Muscle layer of duodenum (tissue), 2 donors: ENCODE results near the gene TEAD1.

Experiments used
- H3K27ac ChIP-seq: one replicate; pipeline ENCODE4 v1.7.0; 2013; ENCODE audit warnings: mild to moderate bottlenecking, low read length
- H3K27me3 ChIP-seq: one replicate; pipeline ENCODE4 v1.7.0; 2013; ENCODE audit warnings: low read depth, mild to moderate bottlenecking, control low read depth, low read length
- H3K36me3 ChIP-seq, 2 donors: one replicate each; pipeline ENCODE4 v1.7.0; 2013; ENCODE audit warnings: low read length in 2 of 2, control low read depth in 1 of 2, mild to moderate bottlenecking in 1 of 2; ENCODE audit not compliant: insufficient read depth in 2 of 2, control insufficient read depth in 1 of 2
- H3K4me1 ChIP-seq, 2 donors: one replicate each; pipeline ENCODE4 v1.7.0; 2013; ENCODE audit warnings: low read length in 2 of 2, mild to moderate bottlenecking in 2 of 2, control low read depth in 1 of 2, moderate library complexity in 1 of 2; ENCODE audit not compliant: insufficient read depth in 2 of 2, control insufficient read depth in 1 of 2
- H3K4me3 ChIP-seq, 2 donors: one replicate each; pipeline ENCODE4 v1.7.0; 2013; ENCODE audit warnings: low read length in 2 of 2, low read depth in 1 of 2, mild to moderate bottlenecking in 1 of 2
- H3K9me3 ChIP-seq, 2 donors: one replicate each; pipeline ENCODE4 v1.7.0; 2013; ENCODE audit warnings: low read length in 2 of 2, control low read depth in 1 of 2, mild to moderate bottlenecking in 1 of 2; ENCODE audit not compliant: control insufficient read depth in 1 of 2
- donor health status: healthy.

Gene TEAD1

DNA sequence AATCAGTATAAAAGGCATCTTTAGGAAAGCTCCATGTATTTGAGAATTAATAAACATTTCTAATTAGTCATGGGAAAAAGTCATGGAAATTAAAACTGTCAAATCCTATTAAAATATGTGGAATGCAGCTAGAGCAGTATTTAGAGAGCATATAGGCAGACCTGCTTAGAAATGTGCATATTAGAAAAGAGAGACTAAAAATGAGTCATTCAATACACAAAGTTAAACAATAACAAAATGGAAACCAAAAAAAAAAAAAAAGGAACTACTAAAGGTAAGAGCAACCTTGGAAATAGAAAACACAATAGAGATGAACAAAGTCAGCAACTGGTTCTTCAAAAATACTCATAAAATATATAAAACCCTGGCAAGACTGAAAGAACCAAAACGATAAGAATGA, 275.2 kb downstream of the TEAD1 start:
- Histone ChIP-seq H3K36me3 (no peaks in the 10 kb centered on the region), H3K27me3 (no peaks in the 10 kb centered on the region), H3K4me1 (no peaks in the 10 kb centered on the region), H3K27ac (no peak overlapping the region), H3K9me3 (peaks cover 6 to 12% of the 10 kb centered on the region in 2 donors), H3K4me3 (no peak overlapping the region)

DNA sequence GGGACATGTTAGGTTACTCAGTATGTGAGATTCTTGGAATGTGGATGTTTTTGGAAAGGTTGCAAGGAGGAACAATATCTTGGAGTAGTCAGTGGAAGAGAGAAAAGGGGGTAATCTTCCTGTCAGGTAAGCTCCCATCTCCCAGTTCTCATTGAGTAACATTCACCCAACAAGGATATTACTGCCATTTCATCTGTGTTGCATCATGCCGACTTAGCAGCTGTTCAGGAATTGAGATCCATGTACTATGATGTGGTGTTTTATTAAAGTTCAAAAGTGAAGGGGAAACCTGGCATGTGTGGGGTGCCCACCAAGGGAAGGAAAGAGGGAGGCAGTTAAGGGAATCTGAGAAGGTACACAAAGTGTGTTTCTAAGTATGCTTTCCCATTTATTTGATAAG, 276.4 kb downstream of the TEAD1 start:
- Histone ChIP-seq H3K27me3 (no peaks in the 10 kb centered on the region), H3K36me3 (no peaks in the 10 kb centered on the region), H3K4me1 (no peaks in the 10 kb centered on the region), H3K4me3 (no peak overlapping the region), H3K27ac (no peak overlapping the region), H3K9me3 (peaks cover 6 to 12% of the 10 kb centered on the region in 2 donors)

- H3K9me3 ChIP-seq, result peaks cover 6 to 9% of the 10 kb centered on the region in 2 donors
- H3K4me3 ChIP-seq, result no peak overlapping the region
- no peaks in the 10 kb centered on the region for H3K27me3 ChIP-seq
- H3K27ac ChIP-seq, result no peak overlapping the region
- H3K36me3 ChIP-seq, result no peaks in the 10 kb centered on the region
- no peaks in the 10 kb centered on the region for H3K4me1 ChIP-seq
Observed at GRCh38 chr11:12951376-12951775, 277.2 kb downstream of the TEAD1 start.

GRCh38 chr11:12952094-12952493, 277.9 kb downstream of the TEAD1 start:
- no peaks in the 10 kb centered on the region for H3K27me3 ChIP-seq
- no peak overlapping the region for H3K27ac ChIP-seq
- no peaks in the 10 kb centered on the region for H3K4me1 ChIP-seq
- no peak overlapping the region for H3K4me3 ChIP-seq
- peaks cover 6 to 8% of the 10 kb centered on the region in 2 donors for H3K9me3 ChIP-seq
- H3K36me3 ChIP-seq, result no peaks in the 10 kb centered on the region

DNA sequence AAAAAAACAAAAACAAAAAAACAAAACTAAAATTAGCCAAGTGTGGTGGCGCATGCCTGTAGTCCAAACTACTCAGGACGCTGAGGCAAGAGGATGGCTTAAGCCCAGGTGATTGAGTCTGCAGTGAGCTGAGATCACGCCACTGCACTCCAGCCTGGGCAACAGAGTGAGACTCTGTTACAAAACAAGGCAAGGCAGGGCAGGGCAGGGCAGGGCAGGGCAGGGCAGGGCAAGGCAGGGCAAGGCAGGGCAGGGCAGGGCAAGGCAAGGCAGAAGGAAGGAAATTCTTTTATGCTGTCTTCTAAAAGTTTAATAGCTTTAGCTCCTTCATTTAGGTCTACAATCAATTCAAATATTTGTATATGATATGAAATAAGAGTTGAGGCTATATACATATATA, 284.8 kb downstream of the TEAD1 start:
- no peaks in the 10 kb centered on the region for H3K9me3 ChIP-seq
- no peak overlapping the region for H3K27ac ChIP-seq
- no peaks in the 10 kb centered on the region for H3K36me3 ChIP-seq
- H3K27me3 ChIP-seq, result no peaks in the 10 kb centered on the region
- H3K4me1 ChIP-seq, result no peaks in the 10 kb centered on the region
- no peak overlapping the region for H3K4me3 ChIP-seq

DNA sequence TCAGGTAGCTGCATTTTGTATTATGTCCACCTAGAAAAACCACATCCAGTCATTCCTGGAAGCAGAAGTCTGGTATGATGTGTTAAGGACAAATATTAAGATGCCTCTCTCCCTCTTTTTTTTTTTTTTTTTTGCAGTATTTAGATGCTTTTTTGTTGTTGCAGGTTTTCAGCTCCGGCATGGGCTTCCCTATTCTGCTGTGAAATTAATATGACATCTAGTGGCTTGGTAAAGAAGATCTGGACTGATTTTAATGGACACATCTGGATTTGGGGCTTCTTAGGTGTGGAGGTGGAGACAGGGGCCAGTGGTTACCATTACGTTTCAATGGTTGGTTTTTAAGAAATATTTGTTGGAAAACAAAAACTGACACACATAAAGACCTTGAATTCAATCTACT, 287.4 kb downstream of the TEAD1 start:
- H3K27me3 ChIP-seq, result no peaks in the 10 kb centered on the region
- no peaks in the 10 kb centered on the region for H3K36me3 ChIP-seq
- H3K27ac ChIP-seq, result no peak overlapping the region
- H3K4me3 ChIP-seq, result no peak overlapping the region
- no peaks in the 10 kb centered on the region for H3K9me3 ChIP-seq
- no peaks in the 10 kb centered on the region for H3K4me1 ChIP-seq

DNA sequence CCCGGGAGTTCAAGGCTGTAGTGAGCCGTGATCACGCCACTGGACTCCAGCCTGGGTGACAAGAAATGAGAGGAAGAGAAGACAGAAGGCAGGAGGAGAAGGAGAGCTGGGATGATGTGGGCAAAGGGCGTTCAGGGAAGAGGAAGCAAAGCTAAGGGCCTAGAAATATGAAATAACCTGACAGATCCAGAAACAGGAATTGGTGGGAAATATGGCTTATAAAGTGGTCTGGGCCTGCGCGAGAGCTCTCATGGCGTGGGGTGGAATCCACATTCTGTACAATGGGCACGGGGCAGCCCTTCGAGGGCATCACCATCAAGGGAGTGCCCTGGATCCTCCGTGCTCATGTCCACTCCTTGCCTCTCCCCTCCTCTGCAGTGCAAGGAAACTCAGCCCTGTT, 288.1 kb downstream of the TEAD1 start:
- H3K4me1 ChIP-seq, result no peaks in the 10 kb centered on the region
- H3K27ac ChIP-seq, result no peak overlapping the region
- no peak overlapping the region for H3K4me3 ChIP-seq
- no peaks in the 10 kb centered on the region for H3K36me3 ChIP-seq
- H3K9me3 ChIP-seq, result no peaks in the 10 kb centered on the region
- no peaks in the 10 kb centered on the region for H3K27me3 ChIP-seq

GRCh38 chr11:12963051-12963450, 288.8 kb downstream of the TEAD1 start:
- H3K4me1 ChIP-seq, result no peaks in the 10 kb centered on the region
- H3K9me3 ChIP-seq, result no peaks in the 10 kb centered on the region
- no peaks in the 10 kb centered on the region for H3K36me3 ChIP-seq
- no peak overlapping the region for H3K27ac ChIP-seq
- H3K27me3 ChIP-seq, result no peaks in the 10 kb centered on the region
- no peak overlapping the region for H3K4me3 ChIP-seq

GRCh38 chr11:12963792-12964536, 289.7 kb downstream of the TEAD1 start:
- Histone ChIP-seq H3K27me3 (no peaks in the 10 kb centered on the region), H3K9me3 (no peaks in the 10 kb centered on the region), H3K4me1 (no peaks in the 10 kb centered on the region), H3K27ac (no peak overlapping the region), H3K36me3 (no peaks in the 10 kb centered on the region), H3K4me3 (no peak overlapping the region)

- Histone ChIP-seq H3K36me3 (no peaks in the 10 kb centered on the region), H3K27me3 (no peaks in the 10 kb centered on the region), H3K4me3 (no peak overlapping the region), H3K4me1 (no peaks in the 10 kb centered on the region), H3K27ac (no peak overlapping the region), H3K9me3 (no peaks in the 10 kb centered on the region)
Observed at GRCh38 chr11:12964650-12965049, 290.4 kb downstream of the TEAD1 start.

DNA sequence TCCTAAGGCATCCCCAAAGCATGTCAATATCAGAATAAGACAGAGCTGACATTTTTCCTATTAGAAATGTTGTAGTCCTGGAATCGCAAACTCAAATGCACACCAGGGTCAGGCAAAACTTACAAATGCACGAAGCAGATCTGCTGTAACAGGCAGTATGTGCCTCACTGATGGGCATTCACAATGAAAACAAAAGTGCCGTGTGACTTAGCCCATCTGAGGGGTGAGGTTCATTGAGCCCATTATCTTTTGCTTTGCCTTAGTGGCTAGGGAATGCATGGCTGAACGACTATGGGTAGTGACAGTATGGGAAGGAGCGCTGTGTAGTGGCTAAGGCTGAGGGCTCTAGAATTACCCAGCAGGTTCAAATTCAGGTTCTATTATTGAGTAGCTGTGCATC, 291.8 kb downstream of the TEAD1 start:
- H3K4me1 ChIP-seq, result no peaks in the 10 kb centered on the region

DNA sequence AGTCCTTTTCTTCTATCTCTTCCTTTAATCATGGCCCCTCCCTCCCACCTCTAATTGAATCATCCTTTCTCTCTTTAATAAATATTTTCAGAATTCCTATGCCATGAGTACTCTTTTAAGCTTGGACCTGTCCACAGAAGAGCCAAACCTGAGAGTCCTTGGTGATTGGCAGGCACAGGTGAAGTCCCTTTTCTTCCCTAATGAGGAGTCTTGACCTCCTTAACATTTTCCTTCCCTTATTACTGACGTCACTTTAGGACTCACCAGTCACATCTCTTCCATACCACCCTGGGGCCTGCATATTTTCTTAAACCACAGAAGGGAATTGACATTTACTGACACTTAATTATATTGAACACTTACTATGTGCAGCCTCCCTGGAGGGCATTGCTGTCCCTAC, 293.9 kb downstream of the TEAD1 start:
- Histone ChIP-seq H3K4me1 (no peaks in the 10 kb centered on the region), H3K4me3 (no peak overlapping the region), H3K9me3 (no peaks in the 10 kb centered on the region), H3K27ac (no peak overlapping the region), H3K27me3 (no peaks in the 10 kb centered on the region), H3K36me3 (no peaks in the 10 kb centered on the region)

More for the DNA sequence above, 291.8 kb downstream of the TEAD1 start:
- H3K9me3 ChIP-seq, result no peaks in the 10 kb centered on the region
- H3K36me3 ChIP-seq, result no peaks in the 10 kb centered on the region
- H3K4me3 ChIP-seq, result no peak overlapping the region
- no peaks in the 10 kb centered on the region for H3K27me3 ChIP-seq
- H3K27ac ChIP-seq, result no peak overlapping the region
